GM06990 (cell line): ENCODE measurements around the gene SLN.
"Not testable (repeated sequence)": the region's sequence is repeated elsewhere in the genome, so short reads cannot be mapped to it uniquely, and the experiment has no call there.

Experiments
- DNase-seq: peaks from one replicate; pipeline ENCODE4 v3.0.0-alpha.2; 2011; ENCODE audit not compliant: insufficient read length; ENCODE audit errors: extremely low read depth
- H3K27me3 ChIP-seq: replicated peaks from 2 replicates; pipeline ENCODE4 v1.6.0; 2011; ENCODE audit warnings: low read length; ENCODE audit not compliant: control insufficient read depth, insufficient read depth
- H3K36me3 ChIP-seq: 2 replicates; pipeline ENCODE4 v1.5.1; 2011; ENCODE audit warnings: low read length; ENCODE audit not compliant: control insufficient read depth, insufficient read depth
- H3K4me3 ChIP-seq: replicated peaks from 2 replicates; pipeline ENCODE4 v1.5.1; 2011; ENCODE audit warnings: low read depth, mild to moderate bottlenecking, control low read depth, low read length
- TF ChIP-seq, protein P1 (sequence below): IDR thresholded peaks from 2 replicates; pipeline ENCODE4 v1.5.1; 2011; ENCODE audit warnings: low read length, control low read depth, mild to moderate bottlenecking, inconsistent platforms; ENCODE audit not compliant: insufficient read depth, poor library complexity, severe bottlenecking

The SLN gene

DNA sequence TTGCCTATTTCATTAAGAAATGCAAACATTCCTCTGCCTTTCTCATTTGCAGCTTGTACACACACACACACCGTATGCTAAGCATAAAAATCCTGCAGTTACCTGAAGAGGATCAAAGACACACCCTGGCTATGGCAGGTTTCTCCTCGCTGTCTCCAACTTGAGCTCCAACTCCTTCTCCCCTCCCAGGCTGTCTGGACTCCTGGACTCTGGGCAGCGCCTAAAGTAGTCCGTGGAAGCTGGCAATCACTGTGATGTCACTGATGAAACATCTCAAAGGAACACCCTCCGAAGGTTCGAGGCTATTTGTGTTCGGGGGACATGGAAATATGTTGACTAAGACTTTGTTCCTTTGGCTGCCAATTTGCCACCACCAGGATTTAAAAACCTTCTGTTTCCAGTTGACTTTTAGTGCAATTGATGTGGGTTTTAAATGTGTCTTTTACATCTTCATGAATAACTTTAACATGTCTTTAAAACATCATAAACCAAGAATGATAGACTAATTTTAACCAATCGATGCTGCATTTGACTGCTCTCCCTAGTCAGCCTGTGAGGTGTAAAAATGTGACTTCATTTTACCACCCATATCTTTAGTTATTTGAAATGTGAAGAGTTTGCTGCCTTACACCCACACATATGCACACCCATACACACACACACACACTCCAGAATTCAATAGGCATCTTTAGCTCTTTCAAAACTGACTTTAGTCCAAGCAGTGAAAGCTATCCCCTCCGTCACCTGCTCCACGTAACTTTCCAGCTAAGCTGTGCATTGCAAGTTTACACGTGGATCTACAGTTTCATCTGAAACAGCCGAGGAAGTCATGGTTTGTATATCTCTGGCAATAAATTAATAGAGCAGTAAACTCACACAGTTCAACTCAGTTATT lies at the start of gene SLN:
SLN (minus strand) TSS at position 196 of the 895 bp plus-strand sequence.
- DNase-seq, result no peak
- TF ChIP-seq, protein P1, sequence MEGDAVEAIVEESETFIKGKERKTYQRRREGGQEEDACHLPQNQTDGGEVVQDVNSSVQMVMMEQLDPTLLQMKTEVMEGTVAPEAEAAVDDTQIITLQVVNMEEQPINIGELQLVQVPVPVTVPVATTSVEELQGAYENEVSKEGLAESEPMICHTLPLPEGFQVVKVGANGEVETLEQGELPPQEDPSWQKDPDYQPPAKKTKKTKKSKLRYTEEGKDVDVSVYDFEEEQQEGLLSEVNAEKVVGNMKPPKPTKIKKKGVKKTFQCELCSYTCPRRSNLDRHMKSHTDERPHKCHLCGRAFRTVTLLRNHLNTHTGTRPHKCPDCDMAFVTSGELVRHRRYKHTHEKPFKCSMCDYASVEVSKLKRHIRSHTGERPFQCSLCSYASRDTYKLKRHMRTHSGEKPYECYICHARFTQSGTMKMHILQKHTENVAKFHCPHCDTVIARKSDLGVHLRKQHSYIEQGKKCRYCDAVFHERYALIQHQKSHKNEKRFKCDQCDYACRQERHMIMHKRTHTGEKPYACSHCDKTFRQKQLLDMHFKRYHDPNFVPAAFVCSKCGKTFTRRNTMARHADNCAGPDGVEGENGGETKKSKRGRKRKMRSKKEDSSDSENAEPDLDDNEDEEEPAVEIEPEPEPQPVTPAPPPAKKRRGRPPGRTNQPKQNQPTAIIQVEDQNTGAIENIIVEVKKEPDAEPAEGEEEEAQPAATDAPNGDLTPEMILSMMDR, result no peak
- peaks cover 2% of the 10 kb centered on the region for H3K27me3 ChIP-seq
- H3K4me3 ChIP-seq, result no peak within 1 kb of the TSS
- no peaks in the 10 kb centered on the region for H3K36me3 ChIP-seq

DNA sequence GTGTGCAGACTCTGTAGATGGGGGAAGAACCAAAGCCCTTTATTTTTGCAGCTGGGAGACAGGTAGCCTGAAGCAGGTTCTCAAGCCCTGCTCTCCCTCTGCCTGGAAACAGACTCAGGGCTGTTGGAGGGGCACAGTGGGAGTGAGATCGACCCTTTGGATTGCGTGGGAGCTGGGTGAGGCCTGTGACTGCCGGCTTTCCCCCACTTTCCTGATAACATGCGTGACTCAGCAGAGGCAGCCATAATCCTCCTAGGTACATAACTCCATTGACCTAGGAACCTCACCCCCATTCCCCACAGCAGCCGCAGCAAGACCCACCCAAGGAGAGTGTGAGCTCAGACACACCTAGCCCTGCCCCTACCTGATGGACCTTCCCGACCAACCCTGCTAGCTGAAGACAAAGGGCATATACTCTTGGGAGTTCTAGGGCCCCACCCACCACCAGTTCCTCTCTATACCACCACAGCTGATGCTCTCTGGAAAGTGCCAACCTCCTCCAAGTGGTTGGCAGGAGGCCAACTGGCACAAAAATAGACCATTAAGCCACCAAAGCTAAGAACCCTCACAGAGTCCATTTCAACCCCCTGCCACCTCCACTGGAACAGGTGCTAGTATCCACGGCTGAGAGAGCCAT lies 47.0 kb upstream of the SLN start:
- not testable (repeated sequence) for H3K27me3 ChIP-seq, DNase-seq

DNA sequence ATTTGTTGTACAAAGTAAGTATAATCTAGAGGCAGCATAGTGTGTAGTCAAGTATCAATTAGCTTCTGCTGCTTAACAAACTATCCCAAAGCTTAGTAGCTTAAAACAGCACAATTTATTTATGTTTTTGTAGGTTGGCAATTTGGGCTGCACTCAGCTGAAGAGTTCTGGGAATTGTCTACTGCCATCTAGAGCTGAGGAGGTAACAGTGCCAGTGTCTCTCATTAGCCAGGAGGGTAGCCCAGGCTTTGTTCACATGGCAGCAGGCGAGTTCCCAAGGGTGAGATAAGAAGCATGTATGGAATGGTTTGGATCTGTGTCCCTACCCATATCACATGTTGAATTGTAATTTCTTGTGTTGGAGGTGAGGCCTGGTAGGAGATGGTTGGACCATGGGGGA lies 45.8 kb upstream of the SLN start:
- TF ChIP-seq, protein P1, result peak; percentile 12
- no peaks in the 10 kb centered on the region for H3K36me3 ChIP-seq
- no peak overlapping the region for H3K4me3 ChIP-seq
- no peak for DNase-seq
- H3K27me3 ChIP-seq, result no peaks in the 10 kb centered on the region

More for the DNA sequence above, 47.0 kb upstream of the SLN start:
- not testable (repeated sequence) for H3K4me3 ChIP-seq, H3K36me3 ChIP-seq

DNA sequence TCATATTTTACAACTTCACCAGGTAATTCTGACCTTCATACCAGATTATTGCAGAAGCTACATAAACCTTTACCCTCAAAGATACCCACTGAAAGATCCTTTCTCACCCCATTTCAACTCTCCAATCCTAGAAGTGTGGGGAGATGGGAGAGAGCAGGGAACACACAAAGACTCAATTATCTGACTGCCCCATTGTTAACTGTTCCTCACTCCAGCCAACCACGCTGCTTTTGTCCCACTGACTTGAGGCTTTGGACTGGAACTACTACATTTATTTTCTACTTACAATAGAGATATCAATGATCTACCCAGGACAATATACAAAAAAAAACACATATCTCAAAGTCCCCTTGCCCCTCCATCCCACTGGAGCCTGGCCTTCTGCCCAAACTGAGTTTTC lies 44.7 kb upstream of the SLN start:
- no peak for DNase-seq

DNA sequence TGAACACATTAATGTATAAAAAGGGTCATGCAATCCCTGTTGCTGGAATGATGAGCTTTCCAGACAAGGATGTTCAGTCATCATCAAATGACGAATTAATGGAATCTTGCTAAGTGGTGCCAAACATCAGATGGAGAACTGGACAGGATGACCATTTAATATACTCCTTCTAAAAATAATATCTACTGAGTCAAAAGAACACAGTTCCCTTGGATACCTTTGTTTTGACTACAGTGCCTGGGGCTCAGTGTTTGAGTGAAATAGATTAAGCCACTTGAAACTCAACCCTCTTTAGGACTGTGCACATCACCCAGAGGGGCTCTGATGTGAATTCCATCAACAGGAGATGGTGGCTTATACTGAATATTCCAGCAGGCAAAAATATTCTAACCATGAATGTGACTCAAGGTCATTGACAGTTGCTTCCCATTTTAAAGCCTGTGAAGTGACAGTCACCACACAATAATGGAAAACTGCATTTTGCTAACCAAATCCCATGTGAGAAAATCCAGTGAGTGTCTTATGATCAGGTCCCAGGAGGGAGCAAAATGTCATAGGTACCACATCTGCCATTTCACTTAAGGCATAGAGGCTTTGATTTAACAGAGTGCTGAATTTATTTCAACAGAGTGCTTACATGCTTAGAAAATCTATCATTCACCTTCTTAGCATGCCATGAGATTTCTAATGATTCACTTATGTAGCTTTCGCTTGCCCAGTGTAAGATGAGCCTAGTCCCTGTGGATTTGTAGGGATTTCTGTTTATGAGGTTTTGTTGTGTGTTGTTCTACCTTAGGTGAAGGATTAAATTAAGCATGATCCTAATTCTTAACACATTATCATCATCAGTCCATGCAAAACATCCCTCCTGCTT lies 41.3 kb upstream of the SLN start:
- H3K4me3 ChIP-seq, result no peak overlapping the region
- TF ChIP-seq, protein P1, result no peak

More for the DNA sequence above, 44.7 kb upstream of the SLN start:
- Histone ChIP-seq H3K4me3 (no peak overlapping the region), H3K27me3 (no peaks in the 10 kb centered on the region), H3K36me3 (no peaks in the 10 kb centered on the region)
- TF ChIP-seq, protein P1, result no peak

More for the DNA sequence above, 41.3 kb upstream of the SLN start:
- Histone ChIP-seq H3K27me3 (no peaks in the 10 kb centered on the region), H3K36me3 (no peaks in the 10 kb centered on the region)
- DNase-seq, result no peak
